Measurements from ENCODE around the gene EAF1. TPM values are rescaled to one million over a fixed set of nuclear protein-coding genes. Genes with fewer than 3 reads are reported as not detected.

Gene EAF1
- total and polyA plus RNA-seq, 12 donors, result 2.6 to 30.6 (median 20.3) TPM

GRCh38 chr3:15451216-15452113 is 24.1 kb downstream of the EAF1 start:
- Histone ChIP-seq H3K27ac (no peak overlapping the region), H3K4me3 (no peak overlapping the region), H3K9me3 (replicated peaks in 1 of 3) (no peaks in the 10 kb centered on the region), H3K4me1 (replicated peaks in 1 of 2) (no peaks in the 10 kb centered on the region), H3K27me3 (no peaks in the 10 kb centered on the region), H3K36me3 (replicated peaks in 1 of 2) (no peaks in the 10 kb centered on the region)
- WGBS, 4 donors, result 87 to 94% (median 93%) methylated on average over 13 to 18 of the region's 18 CpGs
- intact Hi-C loops (cut with DNase I), result loop anchor here in 1 of 2 donors (2.0 kb wide), 1 partner anchor 37 kb away; no protein-coding TSS in a partner anchor
- DNase-seq, result peak in 2 of 7 donors; percentile 8 to 30
- TF ChIP-seq CTCF (IDR thresholded peaks at IDR 0.05) (no peak), POLR2A (IDR thresholded peaks at IDR 0.05) (no peak)

GRCh38 chr3:15452156-15452555 is 24.8 kb downstream of the EAF1 start:
- no peaks in the 10 kb centered on the region for H3K9me3 ChIP-seq (replicated peaks in 1 of 3)
- TF ChIP-seq POLR2A (IDR thresholded peaks at IDR 0.05), result no peak
- no peak for TF ChIP-seq CTCF (IDR thresholded peaks at IDR 0.05)
- H3K36me3 ChIP-seq (replicated peaks in 1 of 2), result no peaks in the 10 kb centered on the region
- H3K4me1 ChIP-seq (replicated peaks in 1 of 2), result no peaks in the 10 kb centered on the region
- intact Hi-C loops (cut with DNase I), result no loop called here
- H3K27me3 ChIP-seq, result no peaks in the 10 kb centered on the region
- H3K4me3 ChIP-seq, result no peak overlapping the region
- no peak overlapping the region for H3K27ac ChIP-seq
- WGBS, 4 donors, result 84 to 100% (median 94%) methylated on average over 3 to 9 of the region's 9 CpGs
- peak in 2 of 7 donors; percentile 6 to 7 for DNase-seq

- Histone ChIP-seq H3K4me3 (no peak overlapping the region), H3K9me3 (replicated peaks in 1 of 3) (no peaks in the 10 kb centered on the region), H3K27me3 (no peaks in the 10 kb centered on the region), H3K36me3 (replicated peaks in 1 of 2) (no peaks in the 10 kb centered on the region), H3K27ac (no peak overlapping the region), H3K4me1 (replicated peaks in 1 of 2) (no peaks in the 10 kb centered on the region)
- TF ChIP-seq CTCF (IDR thresholded peaks at IDR 0.05) (no peak), POLR2A (IDR thresholded peaks at IDR 0.05) (no peak)
- DNase-seq, result no peak
- intact Hi-C loops (cut with DNase I), result no loop called here
- 92 to 96% (median 95%) methylated on average over 5 of the region's 5 CpGs for WGBS, 4 donors
Measured at GRCh38 chr3:15452961-15453360, 25.6 kb downstream of the EAF1 start.

- TF ChIP-seq POLR2A (IDR thresholded peaks at IDR 0.05) (no peak), CTCF (IDR thresholded peaks at IDR 0.05) (no peak)
- Histone ChIP-seq H3K27me3 (no peaks in the 10 kb centered on the region), H3K4me3 (no peak overlapping the region), H3K4me1 (replicated peaks in 1 of 2) (no peaks in the 10 kb centered on the region), H3K27ac (no peak overlapping the region), H3K9me3 (replicated peaks in 1 of 3) (no peaks in the 10 kb centered on the region), H3K36me3 (replicated peaks in 1 of 2) (no peaks in the 10 kb centered on the region)
- 87 to 94% (median 91%) methylated on average over 8 of the region's 8 CpGs for WGBS, 4 donors
- intact Hi-C loops (cut with DNase I), result no loop called here
- DNase-seq, result no peak
Measured at GRCh38 chr3:15453501-15453900, 26.1 kb downstream of the EAF1 start.

Measured in adrenal gland (tissue), 12 donors.